Tibial artery (tissue), 4 donors: Measurements from ENCODE around the gene CSNK1A1.

ENCODE experiments used
- DNase-seq, 2 donors: peaks; one replicate each; pipeline ENCODE4 v3.0.0-alpha.2; 2019
- H3K27ac ChIP-seq, 2 donors: fragments of 200-600 bp; sonication (generic) in 1 of 2; 1 replicate in 1 of 2; 2 replicates in 1 of 2; pipeline ENCODE4 v1.5.1; 2018 to 2019; ENCODE audit warnings: mild to moderate bottlenecking in 1 of 2
- H3K27me3 ChIP-seq, 2 donors: fragments of 200-600 bp; sonication (generic) in 1 of 2; one replicate each; pipeline versions ENCODE4 v1.5.1 to v1.6.0; 2016 to 2019
- H3K36me3 ChIP-seq, 3 donors: fragments of 200-600 bp; sonication (generic) in 2 of 3; one replicate each; pipeline ENCODE4 v1.5.1; 2016 to 2019; ENCODE audit warnings: mild to moderate bottlenecking in 2 of 3
- H3K4me1 ChIP-seq, 4 donors: fragments of 200-600 bp; sonication (generic) in 2 of 4; 1 replicate in 3 of 4; 2 replicates in 1 of 4; pipeline ENCODE4 v1.5.1; 2016 to 2019
- H3K4me3 ChIP-seq, 2 donors: fragments of 200-600 bp; sonication (generic) in 1 of 2; 1 replicate in 1 of 2; 2 replicates in 1 of 2; pipeline ENCODE4 v1.5.1; 2018 to 2019; ENCODE audit warnings: mild to moderate bottlenecking in 2 of 2
- H3K9me3 ChIP-seq, 3 donors: fragments of 200-600 bp; sonication (generic) in 1 of 3; one replicate each; pipeline ENCODE4 v1.5.1; 2016 to 2019
- CTCF ChIP-seq, 2 experiments: fragments of 200-600 bp in 1 of 2; fragments of 450-650 bp in 1 of 2; IDR thresholded peaks; one replicate each; pipeline ENCODE4 v1.5.1; 2017 to 2019; ENCODE audit warnings: antibody characterized with exemption in 2 of 2, mild to moderate bottlenecking in 1 of 2, moderate library complexity in 1 of 2
- intact Hi-C: fragments of 100-400 bp; cut with DNase I; formaldehyde crosslinking; loops from one replicate; pipeline ENCODE4 v1.15.0; 2023; ENCODE audit warnings: low total_unique reads

Gene CSNK1A1

DNA sequence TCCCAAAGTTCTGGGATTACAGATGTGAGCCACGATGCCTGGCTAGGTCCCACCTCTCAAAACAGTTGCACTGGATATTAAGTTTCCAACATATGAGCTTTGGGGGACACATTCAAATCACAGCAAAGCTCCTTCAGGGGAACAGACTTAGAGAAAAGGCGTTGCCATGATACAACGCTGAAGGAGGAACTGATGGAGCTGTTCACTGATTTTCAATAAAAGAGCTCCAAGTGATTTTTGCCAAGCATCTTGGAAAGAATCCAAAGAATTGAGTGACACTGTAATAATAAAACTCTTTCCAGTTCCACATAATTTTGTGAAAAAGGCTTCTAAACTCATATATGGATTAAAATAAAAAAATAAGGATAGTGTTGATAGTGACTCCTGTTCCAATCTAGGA is 72.5 kb downstream of the CSNK1A1 start:
- H3K9me3 ChIP-seq: no peaks in the 10 kb centered on the region
- TF ChIP-seq CTCF (IDR thresholded peaks at IDR 0.05): no peak
- intact Hi-C loops: no loop called here
- H3K27me3 ChIP-seq: no peaks in the 10 kb centered on the region
- H3K36me3 ChIP-seq: no peaks in the 10 kb centered on the region
- DNase-seq: no peak
- no peak overlapping the region for H3K27ac ChIP-seq
- no peak overlapping the region for H3K4me3 ChIP-seq
- peaks cover 0 to 35% (median 22%) of the 10 kb centered on the region in 4 donors for H3K4me1 ChIP-seq

- no peak overlapping the region for H3K4me3 ChIP-seq
- TF ChIP-seq CTCF (IDR thresholded peaks at IDR 0.05): no peak
- H3K27me3 ChIP-seq: no peaks in the 10 kb centered on the region
- no peaks in the 10 kb centered on the region for H3K9me3 ChIP-seq
- H3K4me1 ChIP-seq: peaks cover 0 to 19% (median 15%) of the 10 kb centered on the region in 4 donors
- intact Hi-C loops: no loop called here
- no peaks in the 10 kb centered on the region for H3K36me3 ChIP-seq
- H3K27ac ChIP-seq: no peak overlapping the region
- no peak for DNase-seq
Observed at GRCh38 chr5:149475777-149476176, 75.5 kb downstream of the CSNK1A1 start.

- TF ChIP-seq CTCF (IDR thresholded peaks at IDR 0.05): no peak
- peak in 1 of 2 donors; percentile 59 for DNase-seq
- intact Hi-C loops: no loop called here
- Histone ChIP-seq H3K9me3 (no peaks in the 10 kb centered on the region), H3K4me3 (no peak overlapping the region), H3K36me3 (no peaks in the 10 kb centered on the region), H3K27ac (no peak overlapping the region), H3K4me1 (peaks cover 0 to 19% (median 15%) of the 10 kb centered on the region in 4 donors), H3K27me3 (no peaks in the 10 kb centered on the region)
Observed at GRCh38 chr5:149474198-149474597, 77.0 kb downstream of the CSNK1A1 start.

GRCh38 chr5:149473441-149473840 is 77.8 kb downstream of the CSNK1A1 start:
- H3K27ac ChIP-seq: no peak overlapping the region
- H3K9me3 ChIP-seq: no peaks in the 10 kb centered on the region
- DNase-seq: peak in 1 of 2 donors; percentile 37
- H3K4me1 ChIP-seq: peaks cover 0 to 18% (median 13%) of the 10 kb centered on the region in 4 donors
- no peaks in the 10 kb centered on the region for H3K27me3 ChIP-seq
- no peaks in the 10 kb centered on the region for H3K36me3 ChIP-seq
- intact Hi-C loops: no loop called here
- TF ChIP-seq CTCF (IDR thresholded peaks at IDR 0.05): no peak
- H3K4me3 ChIP-seq: no peak overlapping the region

GRCh38 chr5:149472399-149472798 is 78.8 kb downstream of the CSNK1A1 start:
- peak in 1 of 2 donors; percentile 44 for DNase-seq
- Histone ChIP-seq H3K27me3 (no peaks in the 10 kb centered on the region), H3K4me3 (no peak overlapping the region), H3K36me3 (no peaks in the 10 kb centered on the region), H3K4me1 (peaks cover 0 to 18% (median 12%) of the 10 kb centered on the region in 4 donors), H3K27ac (no peak overlapping the region), H3K9me3 (no peaks in the 10 kb centered on the region)
- intact Hi-C loops: no loop called here
- TF ChIP-seq CTCF (IDR thresholded peaks at IDR 0.05): no peak
